Stimulated activated CD8-positive, alpha-beta memory T cell treated with anti-CD3 and anti-CD28 coated beads, Interleukin-12 subunit alpha, Interleukin-12 subunit beta, amount 100 ng/mL, for 1 hour (primary cell): ENCODE measurements around the gene AMHR2.

ENCODE experiments used
- DNase-seq: peaks from one replicate; pipeline ENCODE4 v3.0.0-alpha.2; 2020; ENCODE audit warnings: low read depth

AMHR2 gene

GRCh38 chr12:53453953-53454640 is 30.4 kb downstream of the AMHR2 start:
- no peak for DNase-seq

- no peak for DNase-seq
These were observed 31.1 kb downstream of the AMHR2 start for GRCh38 chr12:53454707-53455106.

- DNase-seq = no peak
These were observed 33.2 kb downstream of the AMHR2 start for GRCh38 chr12:53456654-53457366.

- no peak for DNase-seq
These were observed 35.4 kb downstream of the AMHR2 start for GRCh38 chr12:53459097-53459496.

GRCh38 chr12:53461059-53461458 is 37.4 kb downstream of the AMHR2 start:
- DNase-seq = no peak

GRCh38 chr12:53461591-53461990 is 37.9 kb downstream of the AMHR2 start:
- no peak for DNase-seq

- no peak for DNase-seq
These were observed 39.3 kb downstream of the AMHR2 start for GRCh38 chr12:53462935-53463334.

- no peak for DNase-seq
These were observed 40.3 kb downstream of the AMHR2 start for GRCh38 chr12:53463802-53464560.

- no peak for DNase-seq
These were observed 41.2 kb downstream of the AMHR2 start for GRCh38 chr12:53464685-53465418.

GRCh38 chr12:53465679-53466078 is 42.0 kb downstream of the AMHR2 start:
- no peak for DNase-seq

GRCh38 chr12:53466640-53467039 is 43.0 kb downstream of the AMHR2 start:
- no peak for DNase-seq

- no peak for DNase-seq
These were observed 43.4 kb downstream of the AMHR2 start for GRCh38 chr12:53467082-53467481.

GRCh38 chr12:53467880-53468279 is 44.2 kb downstream of the AMHR2 start:
- DNase-seq = no peak

- no peak for DNase-seq
These were observed 44.6 kb downstream of the AMHR2 start for GRCh38 chr12:53468282-53468681.

- DNase-seq = no peak
These were observed 48.5 kb downstream of the AMHR2 start for GRCh38 chr12:53472056-53472582.

GRCh38 chr12:53474077-53474476 is 50.4 kb downstream of the AMHR2 start:
- no peak for DNase-seq

- DNase-seq = no peak
These were observed 51.2 kb downstream of the AMHR2 start for GRCh38 chr12:53474819-53475218.

GRCh38 chr12:53476769-53477209 is 53.1 kb downstream of the AMHR2 start:
- no peak for DNase-seq

GRCh38 chr12:53478865-53479264 is 55.2 kb downstream of the AMHR2 start:
- DNase-seq = no peak

GRCh38 chr12:53479331-53479730 is 55.7 kb downstream of the AMHR2 start:
- DNase-seq = no peak

GRCh38 chr12:53480491-53481442 is 57.1 kb downstream of the AMHR2 start:
- no peak for DNase-seq
